ENCODE data around the gene MRPL44. TPM values are rescaled to one million over a fixed set of nuclear protein-coding genes. Genes with fewer than 3 reads are reported as not detected.
A peak's percentile ranks its signal among the peaks of the same experiment; 100 is the strongest.

MRPL44 gene
- total RNA-seq (2021; fragmentation: NEBNext Ultra II Directional; extraction: Animal tissue kit (Norgen Biotek cat#: 25700)): 50.4 and 53.2 TPM in 2 replicates
- 27.2 and 32.0 TPM in 2 replicates for polyA plus RNA-seq (2011; rRNA removed)
- polyA plus RNA-seq (2011; cell fraction: cytosol; rRNA removed): 34.3 TPM
- polyA plus RNA-seq (2011; cell fraction: nucleus; rRNA removed): 16.9 TPM
- 31.4 to 37.5 TPM (median 35.0 TPM) in 4 replicates for polyA plus RNA-seq (2012, experiment 1 of 2)
- polyA plus RNA-seq (2012, experiment 2 of 2): 30.6 TPM
- polyA plus RNA-seq (2013, experiment 1 of 2): 38.8 TPM
- polyA plus RNA-seq (2013, experiment 2 of 2): 39.4 TPM
- polyA minus RNA-seq (2011; rRNA and poly(A)+ RNA removed): 9.7 and 10.1 TPM in 2 replicates
- polyA minus RNA-seq (2011; cell fraction: cytosol; rRNA and poly(A)+ RNA removed): 23.1 TPM
- polyA minus RNA-seq (2011; cell fraction: nucleus; rRNA and poly(A)+ RNA removed): 12.6 TPM
- long read RNA-seq, experiment 1, transcript MRPL44-201 (4 exons, 1,748 nt): major isoform, 38 of 76 reads
- long read RNA-seq, experiment 1, partial matches to known transcripts: 24 of 76 reads
- long read RNA-seq, experiment 1, other reads (novel, unspliced or antisense): 14 of 76 reads
- long read RNA-seq, experiment 2, transcript MRPL44-201 (4 exons, 1,748 nt): major isoform, 35 of 37 reads
- long read RNA-seq, experiment 2, partial matches to known transcripts: 1 of 37 reads
- long read RNA-seq, experiment 2, other reads (novel, unspliced or antisense): 1 of 37 reads

- H4K8ac ChIP-seq (ENCODE audit: extremely low read depth, insufficient read depth, low read length): peak within 1 kb of the TSS; percentile 99; the same call in 1 of the 2 replicates
- no peak within 1 kb of the TSS for H2BK120ac ChIP-seq (replicated peaks; ENCODE audit: low read depth, low read length)
- H2AFZ ChIP-seq (ENCODE audit: low read length): peak within 1 kb of the TSS; percentile 82
- ChIA-PET CTCF (ENCODE audit: partially characterized antibody) (interaction anchor here (0.8 to 1.5 kb wide), 3 partner anchors 13 to 138 kb away, joined by 3 to 11 read pairs (median 3); no protein-coding TSS in a partner anchor), POLR2A (ENCODE audit: partially characterized antibody) (interaction anchor here (0.6 to 2.9 kb wide), 11 partner anchors 9 to 416 kb away, joined by 3 to 9 read pairs (median 3); partner anchors contain the start of gene WDFY1)
- H4K91ac ChIP-seq (replicated peaks; ENCODE audit: insufficient read length, low read length): no peak within 1 kb of the TSS
- no peak within 1 kb of the TSS; the same call in 1 of the 2 replicates for H2AK5ac ChIP-seq (ENCODE audit: low read depth, low read length)
- peak within 1 kb of the TSS; percentile 92 for H4K5ac ChIP-seq (ENCODE audit: insufficient read length, low read depth, low read length)
- no peaks in the 10 kb centered on the region; the same call in 1 of the 2 replicates for H3K79me1 ChIP-seq (ENCODE audit: low read depth, low read length)
- H3K56ac ChIP-seq (replicated peaks; ENCODE audit: insufficient read length, low read depth, low read length): peak within 1 kb of the TSS; percentile 3
- H3K79me2 ChIP-seq (ENCODE audit: control insufficient read depth in 1 of 2, insufficient read depth in 2 of 2, low read length in 2 of 2): peaks cover 22 to 50% of the 10 kb centered on the region in 2 experiments
- FAIRE-seq (peak; percentile 52), DNase-seq (ENCODE audit: low read depth in 1 of 2, low spot score in 2 of 2) (peak; percentile 75 to 99)
- peak within 1 kb of the TSS; percentile 89 to 93 (median 91) for H3K4me3 ChIP-seq (ENCODE audit: extremely low read depth in 1 of 4, insufficient read depth in 2 of 4, low read depth in 3 of 4, low read length in 4 of 4)
- no peak within 1 kb of the TSS for H2BK20ac ChIP-seq (ENCODE audit: low read length)
- peaks cover 3 to 13% (median 5%) of the 10 kb centered on the region in 4 experiments; a peak in 4 of 7 replicates for H3K4me1 ChIP-seq (replicated peaks in 1 of 4; ENCODE audit: control insufficient read depth in 3 of 4, insufficient read depth in 4 of 4, low read length in 3 of 4)
- H3K36me3 ChIP-seq (ENCODE audit: control insufficient read depth in 2 of 4, insufficient read depth in 4 of 4, low read length in 3 of 4): peaks cover 0 to 30% (median 11%) of the 10 kb centered on the region in 4 experiments; a peak in 4 of 8 replicates
- H2BK12ac ChIP-seq (ENCODE audit: low read depth, low read length): 0 out of 2 replicates have a peak within 1 kb of the TSS, but pooled peaks have one; percentile 10
- H3K14ac ChIP-seq (ENCODE audit: insufficient read length): no peak within 1 kb of the TSS
- no peaks in the 10 kb centered on the region for H3K9me3 ChIP-seq (ENCODE audit: insufficient read depth in 2 of 2, low read depth in 1 of 2, low read length in 1 of 2)
- H4K20me1 ChIP-seq (replicated peaks in 1 of 2; ENCODE audit: control insufficient read depth in 1 of 2, insufficient read depth in 2 of 2, low read length in 2 of 2): peaks cover 0 to 8% of the 10 kb centered on the region in 2 experiments
- peak within 1 kb of the TSS; percentile 90 to 97 (median 96) for H3K9ac ChIP-seq (replicated peaks in 1 of 4; ENCODE audit: extremely low read depth in 1 of 4, low read depth in 3 of 4, low read length in 3 of 4)
- no peak within 1 kb of the TSS for H3K4ac ChIP-seq (replicated peaks; ENCODE audit: insufficient read length, low read depth, low read length)
- H3K27me3 ChIP-seq (replicated peaks in 1 of 4; ENCODE audit: control insufficient read depth in 3 of 4, extremely low read depth in 1 of 4, insufficient read depth in 3 of 4, low read length in 3 of 4): no peaks in the 10 kb centered on the region
- no peak within 1 kb of the TSS for H3K23ac ChIP-seq (ENCODE audit: insufficient read length)
- peak within 1 kb of the TSS; percentile 90 for H3K27ac ChIP-seq (ENCODE audit: low read depth, low read length)
- peak within 1 kb of the TSS; percentile 57 to 68 for H3K4me2 ChIP-seq (ENCODE audit: insufficient read depth in 1 of 2, low read depth in 2 of 2, low read length in 2 of 2)
- 2% methylated on average over 62 of the region's 65 CpGs; no CpG with 5 or more reads in 1 of the 2 experiments for WGBS, 2 experiments (ENCODE audit: extremely low coverage in 1 of 2, insufficient coverage in 1 of 2, insufficient read length in 1 of 2, insufficient replicate concordance in 2 of 2, low coverage in 1 of 2, low lambda C conversion rate in 2 of 2, missing lambda C conversion rate in 1 of 2)
- peak within 1 kb of the TSS; percentile 73 for H2BK5ac ChIP-seq (ENCODE audit: low read depth, low read length)
- no peak within 1 kb of the TSS; the same call in 1 of the 2 replicates for H3K18ac ChIP-seq (ENCODE audit: extremely low read depth, low read length)
- no peaks in the 10 kb centered on the region; the same call in 1 of the 2 replicates for H3K23me2 ChIP-seq (ENCODE audit: low read depth, low read length)
- no peak within 1 kb of the TSS for H2BK15ac ChIP-seq (ENCODE audit: low read length)
- TF ChIP-seq BCL11A (IDR thresholded peaks at IDR 0.05; ENCODE audit: low read depth in 2 of 2, low read length in 2 of 2) (no peak), CTBP2 (IDR thresholded peaks at IDR 0.05; ENCODE audit: borderline replicate concordance, insufficient read depth, insufficient read length, low read length) (peak; percentile 83), BRCA1 (IDR thresholded peaks at IDR 0.05; ENCODE audit: low read depth, low read length) (no peak), TEAD4 (IDR thresholded peaks at IDR 0.05; ENCODE audit: low read depth, low read length) (peak; percentile 86), ATF2 (IDR thresholded peaks at IDR 0.05; ENCODE audit: low read length) (0 out of 2 replicates have a peak, but pooled peaks have one; percentile 57)
These were observed at the start of gene MRPL44 for GRCh38 chr2:223957092-223957851. Gene MRPL44 (plus strand): TSS chr2:223957463. CDS start chr2:223957473, 10 bp downstream.

Data from H1 (cell line).